Measurements from ENCODE around the gene FTCDNL1. TPM values are rescaled to one million over a fixed set of nuclear protein-coding genes. Genes with fewer than 3 reads are reported as not detected.

The FTCDNL1 gene
- polyA plus RNA-seq, 4 donors: 0.85 to 1.5 (median 1.1) TPM

Other genes starting within 250 kb of the FTCDNL1 start
- 10 to 100 TPM; 11.2 to 13.4 (median 11.7) TPM for gene C2orf69, start 60.1 kb upstream of the FTCDNL1 start, polyA plus RNA-seq (ENCODE audit: insufficient read length in 4 of 4)
- 10 to 100 TPM; 11.0 to 21.4 (median 15.6) TPM for gene TYW5, start 104.3 kb upstream of the FTCDNL1 start, polyA plus RNA-seq (ENCODE audit: insufficient read length in 4 of 4)
- 10 to 100 TPM; 28.8 to 38.4 (median 32.1) TPM for gene MAIP1, start 104.4 kb upstream of the FTCDNL1 start, polyA plus RNA-seq (ENCODE audit: insufficient read length in 4 of 4)

Data from left renal cortex interstitium (tissue), 4 donors.